Stimulated activated CD8-positive, alpha-beta memory T cell treated with anti-CD3 and anti-CD28 coated beads, Interleukin-2, amount 100 ng/mL, for 1 hour (primary cell): ENCODE results near the gene LAMA2.
A peak's percentile ranks its signal among the peaks of the same experiment; 100 is the strongest.

ENCODE experiments used
- DNase-seq, 2 donors: peaks; one replicate each; pipeline ENCODE4 v3.0.0-alpha.2; 2020; ENCODE audit warnings: low read depth in 2 of 2

The LAMA2 gene

GRCh38 chr6:129269076-129269475, 386.1 kb downstream of the LAMA2 start:
- no peak for DNase-seq

GRCh38 chr6:129269891-129270290, 387.0 kb downstream of the LAMA2 start:
- no peak for DNase-seq

GRCh38 chr6:129270450-129270849, 387.5 kb downstream of the LAMA2 start:
- no peak for DNase-seq

DNA sequence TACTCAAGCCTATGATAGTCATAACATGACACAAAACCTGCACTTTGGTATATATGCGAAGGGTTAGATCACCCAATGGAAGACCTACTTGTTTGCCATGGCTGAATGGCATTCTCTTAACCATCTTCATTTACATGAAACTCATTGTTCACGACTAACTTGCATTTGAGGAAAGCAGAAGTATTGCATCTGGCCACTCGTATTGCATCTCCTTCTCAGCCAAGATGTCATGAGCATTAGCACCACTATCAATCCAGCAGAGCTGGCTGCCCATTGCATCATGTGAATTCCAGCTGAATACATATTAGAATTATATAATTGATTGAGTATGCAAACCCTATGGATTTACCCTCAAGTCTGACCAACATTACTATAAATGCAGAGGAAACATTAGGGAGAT, 390.2 kb downstream of the LAMA2 start:
- DNase-seq, result no peak

DNA sequence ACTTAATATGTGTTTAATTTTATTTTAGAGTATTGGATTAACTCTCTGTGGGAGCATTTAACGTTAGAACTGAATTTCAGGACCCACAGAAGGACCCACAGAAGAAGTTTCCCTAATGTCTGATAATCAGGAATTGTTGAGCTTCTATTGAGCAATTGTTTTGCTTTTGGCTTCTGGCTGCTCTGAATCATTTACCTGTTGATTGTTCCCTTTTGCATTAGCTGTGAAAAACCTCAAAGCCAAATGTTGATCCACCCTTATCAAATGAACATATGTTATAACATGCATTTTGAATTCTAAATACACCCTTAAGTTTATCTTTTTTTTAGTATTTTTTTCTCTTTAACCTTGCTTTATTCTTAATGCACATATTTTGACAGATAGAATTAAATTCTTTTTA, 393.5 kb downstream of the LAMA2 start:
- DNase-seq, result no peak

GRCh38 chr6:129276986-129277385, 394.0 kb downstream of the LAMA2 start:
- DNase-seq, result no peak

DNA sequence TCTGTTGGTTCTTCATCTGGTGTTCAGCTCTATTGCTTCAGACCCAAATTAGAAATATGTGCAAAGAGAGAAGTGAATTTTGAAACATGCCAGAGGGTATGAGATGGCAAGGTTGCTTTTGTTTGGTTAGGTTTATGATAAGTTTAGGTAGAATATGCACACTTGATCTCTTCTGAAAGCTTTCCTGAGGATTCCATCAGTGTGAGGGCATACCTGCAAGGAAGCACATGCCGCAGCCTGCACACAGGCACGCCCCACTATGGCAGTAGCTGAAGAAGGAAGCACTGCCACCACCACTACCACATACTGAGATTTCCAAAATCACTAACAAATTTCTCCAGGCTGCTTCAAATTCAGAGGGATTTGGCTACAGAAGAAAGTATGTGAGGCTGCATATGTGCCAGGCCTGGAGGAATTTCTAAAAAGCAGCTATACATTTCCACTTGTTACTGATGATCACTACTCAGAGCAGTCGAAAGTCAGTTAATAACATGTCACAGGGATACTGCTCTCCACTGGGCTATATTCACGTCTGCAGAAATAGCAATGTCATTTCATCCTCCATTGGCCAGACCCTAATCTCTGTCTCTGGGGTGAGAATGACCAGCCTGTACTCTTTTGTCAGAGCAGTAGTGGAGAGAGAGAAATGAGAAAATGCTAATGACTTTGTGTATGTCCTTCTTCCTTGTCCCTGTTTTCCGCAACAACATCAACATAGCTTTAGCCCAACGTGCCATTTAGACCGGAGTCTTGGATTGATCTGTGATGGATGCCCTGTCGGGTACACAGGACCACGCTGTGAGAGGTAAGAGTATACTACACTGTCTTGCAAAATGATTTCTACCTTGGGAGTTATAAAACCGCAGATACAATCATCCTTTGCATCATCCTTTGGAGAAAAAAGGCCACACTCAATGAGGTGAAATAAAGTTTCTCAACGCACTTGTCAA, 396.7 kb downstream of the LAMA2 start:
- no peak for DNase-seq

GRCh38 chr6:129280293-129280644, 397.3 kb downstream of the LAMA2 start:
- no peak for DNase-seq

DNA sequence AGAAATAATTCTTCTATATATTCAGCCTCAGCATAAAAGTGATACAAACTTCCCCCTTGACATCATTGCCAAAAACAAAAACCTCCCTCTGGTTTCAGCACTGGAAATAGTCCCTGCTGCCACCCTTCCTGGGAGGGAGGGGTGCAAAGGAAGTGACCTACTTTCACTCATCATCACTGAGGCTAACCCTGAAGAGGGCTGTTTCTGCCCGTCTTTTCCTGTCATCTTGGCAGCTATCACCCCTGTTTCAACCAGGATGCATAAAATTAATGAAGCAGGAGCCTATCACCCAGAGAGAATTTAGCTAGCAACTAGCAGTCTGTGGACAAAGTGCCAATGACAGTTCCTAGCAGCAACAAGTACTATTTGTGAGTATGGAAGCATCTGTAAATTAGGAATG, 397.8 kb downstream of the LAMA2 start:
- DNase-seq, result peak; percentile 6 to 20

GRCh38 chr6:129281168-129281796, 398.3 kb downstream of the LAMA2 start:
- DNase-seq, result no peak

DNA sequence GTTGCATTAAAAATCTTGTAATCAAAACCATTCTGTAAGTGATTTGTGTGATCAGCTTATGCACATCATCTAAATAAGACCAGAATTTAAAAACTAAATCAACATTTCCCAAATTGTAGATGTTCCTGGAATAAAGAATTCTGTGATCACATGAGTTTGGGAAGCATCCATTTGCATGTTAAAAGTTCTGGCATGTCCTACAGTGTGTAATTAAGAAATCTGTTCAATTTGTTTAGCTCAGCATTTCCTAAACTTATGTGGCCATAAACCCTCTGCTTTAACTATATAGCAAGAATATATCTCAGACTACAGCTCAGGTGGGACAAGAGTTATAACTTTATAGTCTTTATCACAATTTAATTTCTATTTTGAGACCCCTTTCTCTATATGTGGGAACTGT, 399.1 kb downstream of the LAMA2 start:
- DNase-seq, result no peak

- no peak for DNase-seq
Observed at GRCh38 chr6:129284225-129284624, 401.3 kb downstream of the LAMA2 start.

GRCh38 chr6:129287231-129288177, 404.6 kb downstream of the LAMA2 start:
- DNase-seq, result no peak

DNA sequence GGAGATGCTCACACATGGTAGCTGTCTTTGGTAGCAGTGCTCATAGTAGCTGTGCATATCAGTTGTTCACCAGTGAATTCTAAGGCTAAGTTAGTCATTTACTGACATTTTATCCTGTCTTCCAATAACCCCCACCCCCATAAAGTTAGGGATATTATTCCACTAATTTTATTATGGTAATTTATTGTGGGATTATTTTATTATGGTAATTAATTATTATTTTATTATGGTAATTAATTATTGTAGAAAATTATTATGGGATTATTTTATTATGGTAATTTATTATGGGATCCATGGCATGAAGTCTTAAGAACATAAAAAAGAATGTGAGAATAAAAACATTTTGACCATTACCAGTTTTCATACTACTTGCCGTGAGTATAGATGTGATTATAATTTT, 406.5 kb downstream of the LAMA2 start:
- no peak for DNase-seq

DNA sequence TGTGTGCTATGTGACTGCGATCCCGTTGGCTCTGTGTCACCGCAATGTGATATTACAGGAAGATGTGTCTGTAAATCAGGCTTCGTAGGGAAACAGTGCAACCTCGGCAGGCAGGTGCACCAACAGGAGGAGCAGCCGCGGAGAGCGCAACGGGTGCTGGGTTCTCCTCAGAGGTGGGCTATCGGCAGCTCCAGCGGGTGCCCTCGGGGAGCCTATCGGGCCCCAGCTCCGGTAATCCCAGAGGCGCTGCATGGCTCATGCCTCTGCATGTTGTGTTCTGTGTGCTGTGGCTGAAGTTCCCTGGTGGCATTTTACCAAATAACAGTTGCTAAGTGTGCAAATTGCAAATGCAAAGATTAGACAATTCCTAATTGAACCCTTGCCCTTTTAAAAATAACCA, 409.9 kb downstream of the LAMA2 start:
- no peak for DNase-seq

- no peak for DNase-seq
Observed at GRCh38 chr6:129297592-129297991, 414.7 kb downstream of the LAMA2 start.

DNA sequence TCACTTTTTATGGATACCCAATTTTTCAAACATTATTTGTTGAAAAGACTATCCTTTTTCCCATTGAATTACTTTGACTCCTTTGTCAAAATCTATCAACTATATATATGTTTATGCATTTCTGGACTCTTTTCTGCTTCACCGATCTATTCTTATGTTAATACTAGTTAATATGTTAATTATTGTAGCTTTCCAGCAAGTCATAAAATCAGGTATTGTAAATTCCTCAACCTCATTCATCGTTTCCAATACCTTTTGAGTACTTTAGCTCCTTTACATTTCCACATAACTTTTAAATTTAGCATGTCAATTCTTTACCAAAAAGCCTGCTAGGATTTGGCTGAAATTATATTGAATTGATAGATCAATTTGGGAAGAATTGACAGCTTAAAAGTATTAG, 419.7 kb downstream of the LAMA2 start:
- DNase-seq, result no peak

- no peak for DNase-seq
Observed at GRCh38 chr6:129306826-129307225, 423.9 kb downstream of the LAMA2 start.

GRCh38 chr6:129307845-129308244, 424.9 kb downstream of the LAMA2 start:
- no peak for DNase-seq

DNA sequence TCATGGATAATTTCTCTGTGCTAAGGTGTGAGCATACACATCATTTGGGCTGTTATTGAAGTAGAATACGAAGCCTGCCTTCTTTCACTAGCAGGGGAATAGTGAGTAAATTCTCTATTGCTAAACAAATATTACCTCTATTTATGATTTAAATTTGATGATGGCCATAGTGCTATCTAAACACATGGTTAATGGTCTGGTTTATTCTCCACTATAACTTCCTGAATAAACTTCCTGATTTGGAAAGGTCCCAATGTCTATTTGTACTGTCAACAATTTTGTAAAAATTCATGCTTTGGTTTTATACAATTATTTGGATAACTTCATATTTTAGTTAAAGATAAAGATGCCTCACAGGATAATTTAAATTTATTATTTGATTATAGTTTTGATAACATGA, 426.2 kb downstream of the LAMA2 start:
- DNase-seq, result no peak

DNA sequence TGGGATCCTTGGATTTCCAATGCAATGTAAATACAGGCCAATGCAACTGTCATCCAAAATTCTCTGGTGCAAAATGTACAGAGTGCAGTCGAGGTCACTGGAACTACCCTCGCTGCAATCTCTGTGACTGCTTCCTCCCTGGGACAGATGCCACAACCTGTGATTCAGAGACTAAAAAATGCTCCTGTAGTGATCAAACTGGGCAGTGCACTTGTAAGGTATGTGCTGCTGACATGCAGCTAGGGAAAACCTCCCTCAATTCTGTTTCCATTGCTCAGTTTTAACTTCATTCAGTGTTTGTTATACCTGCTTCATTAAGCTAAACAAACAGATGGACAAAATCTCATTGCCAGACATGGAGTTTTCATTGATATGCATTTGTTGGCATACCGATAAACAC, 429.9 kb downstream of the LAMA2 start:
- no peak for DNase-seq

GRCh38 chr6:129314575-129314974, 431.6 kb downstream of the LAMA2 start:
- no peak for DNase-seq
